Esophagus muscularis mucosa (tissue), 3 donors: ENCODE measurements around the gene VSIG8.

ENCODE experiments used
- CTCF ChIP-seq, 3 experiments: fragments of 200-600 bp in 2 of 3; fragments of 450-650 bp in 1 of 3; sonication (generic) in 2 of 3; IDR thresholded peaks; one replicate each; pipeline ENCODE4 v1.5.1; 2017 to 2019; ENCODE audit warnings: antibody characterized with exemption in 3 of 3, mild to moderate bottlenecking in 2 of 3, moderate library complexity in 1 of 3
- EP300 ChIP-seq: sonication (generic); formaldehyde crosslinking; IDR thresholded peaks from one replicate; pipeline ENCODE4 v1.6.1; 2017; ENCODE audit warnings: antibody characterized with exemption

DNA sequence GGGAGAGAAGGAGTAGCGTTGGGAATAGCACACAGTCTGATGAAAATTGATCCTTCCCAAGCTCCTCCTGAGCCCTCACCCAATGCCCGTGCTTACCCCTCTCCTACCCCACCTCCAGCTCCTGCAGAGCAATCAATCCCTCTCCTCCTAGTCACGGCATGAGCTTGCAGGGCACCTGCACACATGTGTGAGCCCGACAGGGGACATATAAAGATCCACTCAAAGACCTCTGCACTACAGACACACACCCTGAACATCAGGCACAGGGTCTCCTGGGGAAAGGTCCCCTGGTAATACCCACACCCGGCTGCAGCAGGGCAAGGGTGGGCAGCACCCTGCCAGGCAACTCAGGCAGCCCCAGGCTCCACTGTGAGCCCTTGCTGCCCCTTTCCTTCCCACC lies 426 bp downstream of the VSIG8 start:
- TF ChIP-seq CTCF (IDR thresholded peaks at IDR 0.05), result no peak
- TF ChIP-seq EP300, result no peak
